ENCODE measurements around the gene ANO2. TPM values are rescaled to one million over a fixed set of nuclear protein-coding genes. Genes with fewer than 3 reads are reported as not detected.

ANO2 gene
- total RNA-seq, 1 experiment from 2014 or later, result 1.2 TPM

- no peak for DNase-seq (ENCODE audit: low read depth)
Measured at GRCh38 chr12:5623411-5623810, 321.6 kb downstream of the ANO2 start.

- peak; percentile 20 for DNase-seq (ENCODE audit: low read depth)
Measured at GRCh38 chr12:5622280-5622679, 322.8 kb downstream of the ANO2 start.

- no peak for DNase-seq (ENCODE audit: low read depth)
Measured at GRCh38 chr12:5621329-5621728, 323.7 kb downstream of the ANO2 start.

GRCh38 chr12:5620896-5621295 is 324.2 kb downstream of the ANO2 start:
- no peak for DNase-seq (ENCODE audit: low read depth)

GRCh38 chr12:5619628-5620027 is 325.4 kb downstream of the ANO2 start:
- DNase-seq (ENCODE audit: low read depth), result no peak

- DNase-seq (ENCODE audit: low read depth), result no peak
Measured at GRCh38 chr12:5616854-5617253, 328.2 kb downstream of the ANO2 start.

- no peak for DNase-seq (ENCODE audit: low read depth)
Measured at GRCh38 chr12:5615760-5616159, 329.3 kb downstream of the ANO2 start.

- DNase-seq (ENCODE audit: low read depth), result peak; percentile 32
Measured at GRCh38 chr12:5614256-5614655, 330.8 kb downstream of the ANO2 start.

- no peak for DNase-seq (ENCODE audit: low read depth)
Measured at GRCh38 chr12:5612556-5613410, 332.3 kb downstream of the ANO2 start.

- no peak for DNase-seq (ENCODE audit: low read depth)
Measured at GRCh38 chr12:5611162-5611561, 333.9 kb downstream of the ANO2 start.

GRCh38 chr12:5599378-5599777 is 345.7 kb downstream of the ANO2 start:
- no peak for DNase-seq (ENCODE audit: low read depth)

- no peak for DNase-seq (ENCODE audit: low read depth)
Measured at GRCh38 chr12:5593998-5594397, 351.1 kb downstream of the ANO2 start.

- peak; percentile 63 for DNase-seq (ENCODE audit: low read depth)
Measured at GRCh38 chr12:5593086-5593485, 352.0 kb downstream of the ANO2 start.

- peak; percentile 38 for DNase-seq (ENCODE audit: low read depth)
Measured at GRCh38 chr12:5592310-5592709, 352.7 kb downstream of the ANO2 start.

- no peak for DNase-seq (ENCODE audit: low read depth)
Measured at GRCh38 chr12:5590316-5590715, 354.7 kb downstream of the ANO2 start.

- no peak for DNase-seq (ENCODE audit: low read depth)
Measured at GRCh38 chr12:5589054-5589453, 356.0 kb downstream of the ANO2 start.

- no peak for DNase-seq (ENCODE audit: low read depth)
Measured at GRCh38 chr12:5588591-5588990, 356.5 kb downstream of the ANO2 start.

- no peak for DNase-seq (ENCODE audit: low read depth)
Measured at GRCh38 chr12:5588176-5588575, 356.9 kb downstream of the ANO2 start.

GRCh38 chr12:5587711-5588121 is 357.3 kb downstream of the ANO2 start:
- DNase-seq (ENCODE audit: low read depth), result no peak

- peak; percentile 81 for DNase-seq (ENCODE audit: low read depth)
Measured at GRCh38 chr12:5586201-5586600, 358.9 kb downstream of the ANO2 start.

GRCh38 chr12:5585178-5585577 is 359.9 kb downstream of the ANO2 start:
- DNase-seq (ENCODE audit: low read depth), result no peak

GRCh38 chr12:5584412-5585175 is 360.5 kb downstream of the ANO2 start:
- DNase-seq (ENCODE audit: low read depth), result no peak

- no peak for DNase-seq (ENCODE audit: low read depth)
Measured at GRCh38 chr12:5582541-5582940, 362.5 kb downstream of the ANO2 start.

All from Daoy (cell line).